GM18517 (cell line): ENCODE data around the gene PTGES2.
A peak's percentile ranks its signal among the peaks of the same experiment; 100 is the strongest.
"Not testable (repeated sequence)": the region's sequence is repeated elsewhere in the genome, so short reads cannot be mapped to it uniquely, and the experiment has no call there.

Experiments used
- ATAC-seq: cut with Tn5 transposase; IDR thresholded peaks from one replicate; pipeline ENCODE4 v1.9.1; 2021; ENCODE audit warnings: mild to moderate bottlenecking, moderate library complexity; ENCODE audit not compliant: unreplicated experiment

PTGES2 gene

GRCh38 chr9:128120741-128121465, 6.6 kb downstream of the PTGES2 start:
- ATAC-seq, result no peak

GRCh38 chr9:128120061-128120740, 7.3 kb downstream of the PTGES2 start:
- ATAC-seq, result no peak

- ATAC-seq, result no peak
These were observed 8.4 kb downstream of the PTGES2 start for GRCh38 chr9:128118971-128119665.

- ATAC-seq, result no peak
These were observed 9.1 kb downstream of the PTGES2 start for GRCh38 chr9:128118472-128118857.

GRCh38 chr9:128117613-128118471, 9.7 kb downstream of the PTGES2 start:
- ATAC-seq, result peak; percentile 53

GRCh38 chr9:128116104-128117083, 11.1 kb downstream of the PTGES2 start:
- no peak for ATAC-seq

GRCh38 chr9:128115187-128116103, 12.1 kb downstream of the PTGES2 start:
- peak; percentile 42 for ATAC-seq

GRCh38 chr9:128114326-128115186, 13.0 kb downstream of the PTGES2 start:
- no peak for ATAC-seq

GRCh38 chr9:128113526-128114325, 13.8 kb downstream of the PTGES2 start:
- ATAC-seq, result no peak

- not testable (repeated sequence) for ATAC-seq
These were observed 15.8 kb downstream of the PTGES2 start for GRCh38 chr9:128111726-128112125.

GRCh38 chr9:128109050-128109709, 18.3 kb downstream of the PTGES2 start:
- ATAC-seq, result no peak

- no peak for ATAC-seq
These were observed 19.1 kb downstream of the PTGES2 start for GRCh38 chr9:128108269-128109049.

- no peak for ATAC-seq
These were observed 19.9 kb downstream of the PTGES2 start for GRCh38 chr9:128107468-128108268.

GRCh38 chr9:128106940-128107467, 20.5 kb downstream of the PTGES2 start:
- no peak for ATAC-seq
